ENCODE measurements around the gene DOCK3. TPM values are rescaled to one million over a fixed set of nuclear protein-coding genes. Genes with fewer than 3 reads are reported as not detected.

Gene DOCK3
- total and polyA plus RNA-seq, 2 of the 4 experiments (the other 2 are of a cell fraction), result under 0.01 to 0.12 TPM

GRCh38 chr3:51358981-51359380, 684.3 kb downstream of the DOCK3 start:
- Histone ChIP-seq H4K5ac (ENCODE audit: low read depth, low read length) (no peak overlapping the region), H3K56ac (ENCODE audit: extremely low read depth, insufficient read depth, low read length) (no peak overlapping the region), H4K91ac (ENCODE audit: insufficient read depth, low read depth, low read length) (no peak overlapping the region), H3K9ac (ENCODE audit: low read depth, low read length) (no peak overlapping the region), H4K8ac (ENCODE audit: low read depth in 2 of 2, low read length in 2 of 2) (no peak overlapping the region), H2BK5ac (ENCODE audit: low read depth, low read length, poor library complexity, severe bottlenecking) (no peak overlapping the region), H3K36me3 (ENCODE audit: control insufficient read depth, insufficient read depth, low read length) (no peaks in the 10 kb centered on the region), H2AK5ac (ENCODE audit: low read depth, low read length) (no peak overlapping the region), H3K4ac (ENCODE audit: low read depth, low read length) (no peak overlapping the region), H3K9me3 (ENCODE audit: control insufficient read depth, insufficient read depth, low read length) (no peaks in the 10 kb centered on the region), H2AFZ (replicated peaks; ENCODE audit: low read length, poor library complexity) (no peak overlapping the region), H3K14ac (replicated peaks; ENCODE audit: low read depth, low read length) (no peak overlapping the region), H3K4me3 (ENCODE audit: insufficient read depth, low read depth, low read length) (no peak overlapping the region), H3K4me1 (ENCODE audit: control insufficient read depth, insufficient read depth, low read length) (no peaks in the 10 kb centered on the region), H2BK120ac (ENCODE audit: low read depth, low read length) (no peak overlapping the region), H3K23ac (ENCODE audit: low read depth, low read length) (no peak overlapping the region), H2BK15ac (ENCODE audit: low read depth, low read length) (no peak overlapping the region), H4K20me1 (ENCODE audit: insufficient read depth, low read length) (no peaks in the 10 kb centered on the region), H3K27me3 (ENCODE audit: control insufficient read depth, insufficient read depth, low read length) (peaks cover 16% of the 10 kb centered on the region), H3K18ac (ENCODE audit: low read depth, low read length) (no peak overlapping the region), H2BK20ac (ENCODE audit: low read depth, low read length) (no peak overlapping the region), H3K9me1 (ENCODE audit: insufficient read depth, low read length) (no peaks in the 10 kb centered on the region), H3K79me1 (ENCODE audit: low read depth in 1 of 2, low read length in 2 of 2) (no peaks in the 10 kb centered on the region), H3K4me2 (ENCODE audit: low read depth, low read length) (no peak overlapping the region), H2AK9ac (replicated peaks; ENCODE audit: low read depth, low read length, poor library complexity) (no peak overlapping the region), H3K27ac (ENCODE audit: insufficient read depth, low read length) (no peak overlapping the region)
- in situ Hi-C loops (cut with MboI; ENCODE audit: low sequenced_read_pairs), result no loop called here
- CTCF ChIA-PET, result no interaction called here
- no peak for ATAC-seq (ENCODE audit: low read depth)
- POLR2A ChIA-PET (ENCODE audit: unreplicated experiment), result no interaction called here
- TF ChIP-seq MXI1 (IDR thresholded peaks at IDR 0.05; ENCODE audit: borderline replicate concordance, low read depth, low read length), result no peak
- TF ChIP-seq FOS (IDR thresholded peaks at IDR 0.05; ENCODE audit: low read depth, low read length), result no peak
- no peak for TF ChIP-seq SMC3 (IDR thresholded peaks at IDR 0.05; ENCODE audit: low read depth, low read length)
- no peak for TF ChIP-seq USF2 (IDR thresholded peaks at IDR 0.05; ENCODE audit: low read depth, low read length)
- TF ChIP-seq NFE2L2 (IDR thresholded peaks at IDR 0.05; ENCODE audit: low read depth, low read length), result no peak
- TF ChIP-seq ELK1 (IDR thresholded peaks at IDR 0.05; ENCODE audit: borderline replicate concordance, low read depth, low read length), result no peak
- TF ChIP-seq CHD1 (IDR thresholded peaks at IDR 0.05; ENCODE audit: low read depth, low read length), result no peak
- no peak for TF ChIP-seq POLR2A (IDR thresholded peaks at IDR 0.05; ENCODE audit: low read depth, low read length)
- no peak for TF ChIP-seq RCOR1 (IDR thresholded peaks at IDR 0.05; ENCODE audit: insufficient replicate concordance, low read length)
- no peak for TF ChIP-seq RAD21 (IDR thresholded peaks at IDR 0.05; ENCODE audit: low read length)
- TF ChIP-seq BHLHE40 (IDR thresholded peaks at IDR 0.05; ENCODE audit: low read depth, low read length), result no peak
- TF ChIP-seq CEBPB (IDR thresholded peaks at IDR 0.05; ENCODE audit: low read depth, low read length), result no peak
- no peak for TF ChIP-seq CTCF (conservative IDR thresholded peaks at IDR 0.05; ENCODE audit: low read depth, low read length)
- TF ChIP-seq RFX5 (IDR thresholded peaks at IDR 0.05; ENCODE audit: low read depth, low read length), result no peak
- TF ChIP-seq MAFK (IDR thresholded peaks at IDR 0.05; ENCODE audit: low read depth, low read length), result no peak
- no peak for TF ChIP-seq MAZ (IDR thresholded peaks at IDR 0.05; ENCODE audit: borderline replicate concordance, low read depth, low read length)
- no TSS peak for BruUV-seq (replicated peaks)
- intact Hi-C loops (cut with micrococcal nuclease), result no loop called here
- no CpG with 5 or more reads among the region's 3 CpGs for WGBS, 2 experiments (ENCODE audit: extremely low coverage in 2 of 2, insufficient read length in 1 of 2)
- DNase-seq, result no peak
- dilution Hi-C loops (cut with HindIII; ENCODE audit: low sequenced_read_pairs, unreplicated experiment), result loop anchor here (25.0 kb wide), 1 partner anchor 247 kb away; no protein-coding TSS in a partner anchor

Measured in IMR-90 (cell line).